Kidney (tissue), 14 donors: Measurements from ENCODE around the gene RMND5B. TPM values are rescaled to one million over a fixed set of nuclear protein-coding genes. Genes with fewer than 3 reads are reported as not detected.

Source experiments
- DNase-seq, 5 donors: peaks; one replicate each; pipeline ENCODE4 v3.0.0-alpha.2; 2013 to 2020
- FAIRE-seq: peaks from 2 replicates; lab custom pipeline; 2012; peaks lifted over from hg19 to GRCh38; lab: Jason Lieb, UNC
- H3K27ac ChIP-seq, 2 donors: one replicate each; pipeline ENCODE4 v1.7.0; 2013; ENCODE audit warnings: low read depth in 2 of 2, low read length in 2 of 2, inconsistent platforms in 1 of 2
- H3K27me3 ChIP-seq: one replicate; pipeline ENCODE4 v1.7.1; 2013; ENCODE audit warnings: low read length, inconsistent platforms; ENCODE audit not compliant: control insufficient read depth, insufficient read depth
- H3K36me3 ChIP-seq, 3 donors: one replicate each; pipeline versions ENCODE4 v1.7.0 to v1.7.1; 2013; ENCODE audit warnings: low read length in 3 of 3, control low read depth in 1 of 3, inconsistent platforms in 1 of 3; ENCODE audit not compliant: insufficient read depth in 3 of 3, control insufficient read depth in 2 of 3
- H3K4me1 ChIP-seq, 3 donors: one replicate each; pipeline versions ENCODE4 v1.7.0 to v1.7.1; 2013; ENCODE audit warnings: low read length in 3 of 3, inconsistent platforms in 1 of 3, low read depth in 1 of 3; ENCODE audit not compliant: control insufficient read depth in 2 of 3, insufficient read depth in 2 of 3
- H3K4me3 ChIP-seq, 3 donors: one replicate each; pipeline versions ENCODE4 v1.7.0 to v1.8.1; 2013; ENCODE audit warnings: low read length in 3 of 3, control low read depth in 1 of 3, inconsistent platforms in 1 of 3
- H3K9ac ChIP-seq, 3 donors: one replicate each; pipeline versions ENCODE4 v1.7.0 to v1.7.1; 2013; ENCODE audit warnings: low read length in 3 of 3, control low read depth in 1 of 3, inconsistent platforms in 1 of 3
- H3K9me3 ChIP-seq, 3 donors: one replicate each; pipeline versions ENCODE4 v1.7.0 to v1.7.1; 2013; ENCODE audit warnings: low read length in 3 of 3, control low read depth in 1 of 3, inconsistent platforms in 1 of 3; ENCODE audit not compliant: control insufficient read depth in 2 of 3, insufficient read depth in 1 of 3
- intact Hi-C: fragments of 100-400 bp; cut with DNase I; formaldehyde crosslinking; loops from one replicate; pipeline ENCODE4 v1.11.1; 2022
- polyA plus RNA-seq: library from polyadenylated mRNA; stranded (reverse); fragments of 350-450 nt; fragmentation: Illumina TruSeq; extraction: RNeasy Lipid Tissue Mini Kit (QIAGEN cat#74804); gene quantifications from one replicate; pipeline ENCODE4 v1.2.3, GENCODE V29; 2014; ENCODE audit warnings: low read depth, low replicate concordance; ENCODE audit not compliant: insufficient read depth
- total RNA-seq: library from RNA; stranded (reverse); fragmentation: NEBNext Ultra II Directional; extraction: Animal tissue kit (Norgen Biotek cat#: 25700); gene quantifications from one replicate; pipeline ENCODE4 v1.2.1, GENCODE V29; 2021
- TF ChIP-seq, protein P1 (sequence below): IDR thresholded peaks from 3 replicates; pipeline ENCODE4 v1.5.1; 2012; ENCODE audit warnings: mild to moderate bottlenecking, moderate library complexity, borderline replicate concordance; ENCODE audit not compliant: insufficient read depth; ENCODE audit errors: extremely low read depth
- donor health status: control.
- donor health status: control.
- donor health status: control.
- donor health status: control.
- donor health status: control.
- donor health status: DM: yes; HTN: yes; CAD: no.
- donor health status: Normal renal cell carcinoma (clear cell type).

Gene RMND5B
- total and polyA plus RNA-seq, 2 donors from 2014 or later, result 36.6 to 45.3 TPM

- FAIRE-seq (no peak), DNase-seq (peak in 1 of 5 donors; percentile 37)
- intact Hi-C loops, result no loop called here
- H3K4me3 ChIP-seq, result no peak overlapping the region
- TF ChIP-seq, protein P1, sequence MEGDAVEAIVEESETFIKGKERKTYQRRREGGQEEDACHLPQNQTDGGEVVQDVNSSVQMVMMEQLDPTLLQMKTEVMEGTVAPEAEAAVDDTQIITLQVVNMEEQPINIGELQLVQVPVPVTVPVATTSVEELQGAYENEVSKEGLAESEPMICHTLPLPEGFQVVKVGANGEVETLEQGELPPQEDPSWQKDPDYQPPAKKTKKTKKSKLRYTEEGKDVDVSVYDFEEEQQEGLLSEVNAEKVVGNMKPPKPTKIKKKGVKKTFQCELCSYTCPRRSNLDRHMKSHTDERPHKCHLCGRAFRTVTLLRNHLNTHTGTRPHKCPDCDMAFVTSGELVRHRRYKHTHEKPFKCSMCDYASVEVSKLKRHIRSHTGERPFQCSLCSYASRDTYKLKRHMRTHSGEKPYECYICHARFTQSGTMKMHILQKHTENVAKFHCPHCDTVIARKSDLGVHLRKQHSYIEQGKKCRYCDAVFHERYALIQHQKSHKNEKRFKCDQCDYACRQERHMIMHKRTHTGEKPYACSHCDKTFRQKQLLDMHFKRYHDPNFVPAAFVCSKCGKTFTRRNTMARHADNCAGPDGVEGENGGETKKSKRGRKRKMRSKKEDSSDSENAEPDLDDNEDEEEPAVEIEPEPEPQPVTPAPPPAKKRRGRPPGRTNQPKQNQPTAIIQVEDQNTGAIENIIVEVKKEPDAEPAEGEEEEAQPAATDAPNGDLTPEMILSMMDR, result no peak
- no peak overlapping the region for H3K9ac ChIP-seq
- H3K27ac ChIP-seq, result no peak overlapping the region
- H3K27me3 ChIP-seq, result no peaks in the 10 kb centered on the region
- no peaks in the 10 kb centered on the region for H3K9me3 ChIP-seq
- H3K4me1 ChIP-seq, result no peaks in the 10 kb centered on the region
- no peaks in the 10 kb centered on the region for H3K36me3 ChIP-seq
Observed at GRCh38 chr5:178107756-178108310, 23.0 kb upstream of the RMND5B start.

- no peaks in the 10 kb centered on the region for H3K4me1 ChIP-seq
- no peak overlapping the region for H3K4me3 ChIP-seq
- no peaks in the 10 kb centered on the region for H3K36me3 ChIP-seq
- intact Hi-C loops, result no loop called here
- no peaks in the 10 kb centered on the region for H3K9me3 ChIP-seq
- FAIRE-seq (no peak), DNase-seq (no peak)
- TF ChIP-seq, protein P1, result no peak
- H3K27ac ChIP-seq, result no peak overlapping the region
- no peaks in the 10 kb centered on the region for H3K27me3 ChIP-seq
- no peak overlapping the region for H3K9ac ChIP-seq
Observed at GRCh38 chr5:178108446-178108845, 22.4 kb upstream of the RMND5B start.

- no peak overlapping the region for H3K9ac ChIP-seq
- H3K4me1 ChIP-seq, result no peaks in the 10 kb centered on the region
- no peaks in the 10 kb centered on the region for H3K36me3 ChIP-seq
- TF ChIP-seq, protein P1, result no peak
- intact Hi-C loops, result no loop called here
- DNase-seq (no peak), FAIRE-seq (no peak)
- no peaks in the 10 kb centered on the region for H3K27me3 ChIP-seq
- no peak overlapping the region for H3K27ac ChIP-seq
- H3K4me3 ChIP-seq, result no peak overlapping the region
- no peaks in the 10 kb centered on the region for H3K9me3 ChIP-seq
Observed at GRCh38 chr5:178108966-178109365, 21.8 kb upstream of the RMND5B start.

DNA sequence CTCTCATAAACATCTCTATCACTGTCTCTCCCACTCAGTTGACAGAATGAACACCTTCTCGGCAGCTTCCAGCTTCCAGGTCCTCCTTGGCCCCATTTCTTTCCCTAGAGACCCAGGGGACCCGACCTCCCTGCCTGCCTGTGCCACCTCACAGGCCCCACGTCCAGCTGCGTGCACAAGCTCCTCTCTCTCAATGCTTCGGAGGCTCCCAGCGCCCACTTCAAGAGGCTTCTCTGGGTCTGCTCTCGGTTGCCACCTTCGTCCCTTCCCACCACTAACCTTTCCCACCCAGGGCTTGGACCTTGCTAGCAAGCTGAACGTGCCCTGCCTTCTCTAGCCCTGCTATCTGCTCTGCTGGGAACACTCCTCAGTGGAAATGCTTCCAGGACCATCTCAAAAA is 20.3 kb upstream of the RMND5B start:
- Histone ChIP-seq H3K4me3 (no peak overlapping the region), H3K27me3 (no peaks in the 10 kb centered on the region), H3K9ac (no peak overlapping the region), H3K9me3 (no peaks in the 10 kb centered on the region), H3K36me3 (no peaks in the 10 kb centered on the region), H3K27ac (no peak overlapping the region), H3K4me1 (peaks cover 0 to 2% (median 0%) of the 10 kb centered on the region in 3 donors)
- FAIRE-seq (no peak), DNase-seq (no peak)
- TF ChIP-seq, protein P1, result no peak
- intact Hi-C loops, result no loop called here
